ENCODE data around the gene MIF4GD.
"Not testable (repeated sequence)": the region's sequence is repeated elsewhere in the genome, so short reads cannot be mapped to it uniquely, and the experiment has no call there.

MIF4GD gene

GRCh38 chr17:75288770-75289114 is 17.7 kb upstream of the MIF4GD start:
- no peak for DNase-seq (ENCODE audit: low read depth in 2 of 2)

- no peak for DNase-seq (ENCODE audit: low read depth in 2 of 2)
Measured at GRCh38 chr17:75288359-75288758, 17.3 kb upstream of the MIF4GD start.

- no peak for DNase-seq (ENCODE audit: low read depth in 2 of 2)
Measured at GRCh38 chr17:75287221-75287620, 16.2 kb upstream of the MIF4GD start.

- no peak for DNase-seq (ENCODE audit: low read depth in 2 of 2)
Measured at GRCh38 chr17:75285123-75285522, 14.1 kb upstream of the MIF4GD start.

GRCh38 chr17:75280189-75280588 is 9.2 kb upstream of the MIF4GD start:
- not testable (repeated sequence) for DNase-seq (ENCODE audit: low read depth in 2 of 2)

GRCh38 chr17:75277664-75278071 is 6.6 kb upstream of the MIF4GD start:
- no peak for DNase-seq (ENCODE audit: low read depth in 2 of 2)

- no peak for DNase-seq (ENCODE audit: low read depth in 2 of 2)
Measured at GRCh38 chr17:75273977-75274708, 3.1 kb upstream of the MIF4GD start.

GRCh38 chr17:75272848-75273184 is 1.8 kb upstream of the MIF4GD start:
- DNase-seq (ENCODE audit: low read depth in 2 of 2) = no peak

- no peak for DNase-seq (ENCODE audit: low read depth in 2 of 2)
Measured at GRCh38 chr17:75271955-75272847, 1.2 kb upstream of the MIF4GD start.

GRCh38 chr17:75271233-75271954 is 363 bp upstream of the MIF4GD start:
- no peak for DNase-seq (ENCODE audit: low read depth in 2 of 2)

GRCh38 chr17:75270218-75270965 is 639 bp downstream of the MIF4GD start:
- DNase-seq (ENCODE audit: low read depth in 2 of 2) = no peak

- no peak for DNase-seq (ENCODE audit: low read depth in 2 of 2)
Measured at GRCh38 chr17:75269844-75270217, 1.2 kb downstream of the MIF4GD start.

- DNase-seq (ENCODE audit: low read depth in 2 of 2) = no peak
Measured at GRCh38 chr17:75267411-75268232, 3.4 kb downstream of the MIF4GD start.

- DNase-seq (ENCODE audit: low read depth in 2 of 2) = no peak
Measured at GRCh38 chr17:75267153-75267410, 3.9 kb downstream of the MIF4GD start.

- no peak for DNase-seq (ENCODE audit: low read depth in 2 of 2)
Measured at GRCh38 chr17:75266316-75267152, 4.5 kb downstream of the MIF4GD start.

GRCh38 chr17:75265614-75266315 is 5.3 kb downstream of the MIF4GD start:
- no peak for DNase-seq (ENCODE audit: low read depth in 2 of 2)

GRCh38 chr17:75263055-75263454 is 8.0 kb downstream of the MIF4GD start:
- DNase-seq (ENCODE audit: low read depth in 2 of 2) = no peak

- DNase-seq (ENCODE audit: low read depth in 2 of 2) = no peak
Measured at GRCh38 chr17:75262112-75262606, 8.9 kb downstream of the MIF4GD start.

GRCh38 chr17:75261336-75262111 is 9.5 kb downstream of the MIF4GD start, which contains the start of the genes GGA3 and MRPS7:
Gene GGA3 (minus strand): TSS chr17:75261606. CDS start chr17:75261587, 19 bp downstream.
Gene MRPS7 (plus strand): TSS chr17:75261879. CDS start chr17:75261901, 22 bp downstream.
- DNase-seq (ENCODE audit: low read depth in 2 of 2) = peak; percentile 83 to 87

Measured in fibroblast of skin of left biceps (primary cell).